Testis (tissue), 5 donors: ENCODE measurements around the gene OTUB2. TPM values are rescaled to one million over a fixed set of nuclear protein-coding genes. Genes with fewer than 3 reads are reported as not detected.

ENCODE experiments used
- DNase-seq: peaks from one replicate; pipeline ENCODE4 v3.0.0-alpha.2; 2019
- H3K27ac ChIP-seq, 2 donors: fragments of 200-600 bp; sonication (generic); one replicate each; pipeline ENCODE4 v1.5.1; 2019
- H3K27me3 ChIP-seq: fragments of 200-600 bp; sonication (generic); one replicate; pipeline ENCODE4 v1.5.1; 2019
- H3K36me3 ChIP-seq: fragments of 200-600 bp; sonication (generic); one replicate; pipeline ENCODE4 v1.5.1; 2017; ENCODE audit warnings: low read depth; ENCODE audit errors: missing control alignments
- H3K4me1 ChIP-seq: fragments of 200-600 bp; sonication (generic); one replicate; pipeline ENCODE4 v1.5.1; 2019
- H3K4me3 ChIP-seq, 2 donors: fragments of 200-600 bp; sonication (generic); one replicate each; pipeline ENCODE4 v1.5.1; 2017 to 2019
- H3K9me3 ChIP-seq: fragments of 200-600 bp; sonication (generic); one replicate; pipeline ENCODE4 v1.5.1; 2017
- CTCF ChIP-seq, 3 experiments: fragments of 450-650 bp in 2 of 3; fragments of 200-600 bp in 1 of 3; sonication (generic) in 1 of 3; IDR thresholded peaks; one replicate each; pipeline ENCODE4 v1.5.1; 2016 to 2019; ENCODE audit warnings: antibody characterized with exemption in 3 of 3, mild to moderate bottlenecking in 2 of 3, moderate library complexity in 1 of 3
- POLR2A ChIP-seq: fragments of 450-650 bp; IDR thresholded peaks from one replicate; pipeline ENCODE4 v1.6.1; 2017; ENCODE audit warnings: antibody characterized with exemption, mild to moderate bottlenecking, moderate library complexity
- WGBS, 2 donors: methylation state at CpG; one replicate each; pipeline ENCODE4 v1.1.5; 2018; 5-methylcytosine and 5-hydroxymethylcytosine counted together
- intact Hi-C: fragments of 100-400 bp; cut with DNase I; formaldehyde crosslinking; loops from one replicate; pipeline ENCODE4 v1.15.1; 2023; ENCODE audit warnings: low total_unique reads
- long read RNA-seq, 2 donors: transcript quantifications; one replicate each; lab custom pipeline, GENCODE V29; 2026
- polyA plus RNA-seq: library from polyadenylated mRNA; stranded (reverse); fragments of 350-450 nt; fragmentation: Illumina TruSeq; extraction: RNeasy Lipid Tissue Mini Kit (QIAGEN cat#74804); gene quantifications from one replicate; pipeline ENCODE4 v1.2.3, GENCODE V29; 2014; ENCODE audit warnings: low read depth, low replicate concordance; ENCODE audit not compliant: insufficient read depth
- total RNA-seq, 2 donors: library from RNA; depleted of rRNA; stranded (reverse); fragments of >200 nt; gene quantifications; one replicate each; pipeline ENCODE4 v1.2.3, GENCODE V29; 2016

Gene OTUB2
- total RNA-seq (10 to 100 TPM in 1 of 2 donors, 1 to 10 TPM in 1; 8.4 to 19.3 TPM), polyA plus RNA-seq (16.8 TPM)
- long read RNA-seq, donor 1, partial matches to known transcripts = 0 of 3 reads
- long read RNA-seq, donor 1, other reads (novel, unspliced or antisense) = 0 of 3 reads
- long read RNA-seq, donor 2 = 0 reads

GRCh38 chr14:94026173-94026888 is at the start of gene OTUB2:
OTUB2 (plus strand) TSS chr14:94026340; CDS start chr14:94026538, 198 bp downstream.
- no peaks in the 10 kb centered on the region for H3K27me3 ChIP-seq
- H3K9me3 ChIP-seq = no peaks in the 10 kb centered on the region
- TF ChIP-seq CTCF (IDR thresholded peaks at IDR 0.05) = no peak
- TF ChIP-seq POLR2A = no peak
- no peaks in the 10 kb centered on the region for H3K36me3 ChIP-seq
- H3K27ac ChIP-seq = peak within 1 kb of the TSS in 1 of 2 donors; percentile 50
- peak within 1 kb of the TSS; percentile 74 to 87 for H3K4me3 ChIP-seq
- H3K4me1 ChIP-seq = no peaks in the 10 kb centered on the region
- peak; percentile 99 for DNase-seq
- intact Hi-C loops = no loop called here
- 0% methylated on average over 10 to 31 of the region's 74 CpGs for WGBS, 2 donors

- H3K4me3 ChIP-seq = no peak within 1 kb of the TSS
- DNase-seq = no peak
- no peak for TF ChIP-seq POLR2A
- no peak for TF ChIP-seq CTCF (IDR thresholded peaks at IDR 0.05)
- H3K4me1 ChIP-seq = no peaks in the 10 kb centered on the region
- H3K36me3 ChIP-seq = no peaks in the 10 kb centered on the region
- H3K27me3 ChIP-seq = no peaks in the 10 kb centered on the region
- H3K27ac ChIP-seq = no peak within 1 kb of the TSS
- 60 to 68% methylated on average over 12 of the region's 12 CpGs for WGBS, 2 donors
- H3K9me3 ChIP-seq = no peaks in the 10 kb centered on the region
- intact Hi-C loops = no loop called here
These were observed 49.6 kb upstream of the OTUB2 start, which contains the start of gene ASB2 for GRCh38 chr14:93976477-93977057. ASB2 (minus strand) TSS chr14:93976570; CDS start chr14:93964539, 12,031 bp downstream.

GRCh38 chr14:93977171-93977570 is 49.0 kb upstream of the OTUB2 start:
- Histone ChIP-seq H3K27ac (no peak overlapping the region), H3K4me3 (no peak overlapping the region), H3K27me3 (no peaks in the 10 kb centered on the region), H3K36me3 (no peaks in the 10 kb centered on the region), H3K9me3 (no peaks in the 10 kb centered on the region), H3K4me1 (no peaks in the 10 kb centered on the region)
- intact Hi-C loops = no loop called here
- no peak for DNase-seq
- WGBS, 2 donors = 77 to 93% methylated on average over 4 to 5 of the region's 5 CpGs
- no peak for TF ChIP-seq CTCF (IDR thresholded peaks at IDR 0.05)
- no peak for TF ChIP-seq POLR2A

- no peak for DNase-seq
- H3K4me3 ChIP-seq = no peak overlapping the region
- TF ChIP-seq POLR2A (no peak), CTCF (IDR thresholded peaks at IDR 0.05) (no peak)
- H3K27me3 ChIP-seq = no peaks in the 10 kb centered on the region
- intact Hi-C loops = no loop called here
- no peaks in the 10 kb centered on the region for H3K4me1 ChIP-seq
- no peak overlapping the region for H3K27ac ChIP-seq
- H3K9me3 ChIP-seq = no peaks in the 10 kb centered on the region
- H3K36me3 ChIP-seq = no peaks in the 10 kb centered on the region
- 89 to 91% methylated on average over 11 of the region's 11 CpGs for WGBS, 2 donors
These were observed 48.2 kb upstream of the OTUB2 start for GRCh38 chr14:93977790-93978581.
